Transverse colon (tissue), 4 donors: Measurements from ENCODE around the gene CHRM4. TPM values are rescaled to one million over a fixed set of nuclear protein-coding genes. Genes with fewer than 3 reads are reported as not detected.
A peak's percentile ranks its signal among the peaks of the same experiment; 100 is the strongest.

Experiments used
- DNase-seq: peaks from one replicate; pipeline ENCODE4 v3.0.0-alpha.2; 2019
- H3K27ac ChIP-seq, 4 donors: fragments of 200-600 bp; sonication (generic); 2 replicates each; pipeline ENCODE4 v1.5.1; 2016 to 2018; ENCODE audit warnings: inconsistent platforms in 4 of 4
- H3K27me3 ChIP-seq: fragments of 200-600 bp; sonication (generic); 2 replicates; pipeline ENCODE4 v1.5.1; 2017; ENCODE audit warnings: inconsistent platforms
- H3K36me3 ChIP-seq, 4 donors: fragments of 200-600 bp; sonication (generic); 2 replicates each; pipeline ENCODE4 v1.5.1; 2017 to 2019; ENCODE audit warnings: inconsistent platforms in 4 of 4
- H3K4me1 ChIP-seq, 4 donors: fragments of 200-600 bp; sonication (generic); 2 replicates each; pipeline ENCODE4 v1.5.1; 2017 to 2020; ENCODE audit warnings: inconsistent platforms in 4 of 4
- H3K4me3 ChIP-seq, 4 donors: fragments of 200-600 bp; sonication (generic); 1 replicate in 1 of 4; 2 replicates in 3 of 4; pipeline versions ENCODE4 v1.5.1 to v1.6.1; 2017 to 2019; ENCODE audit warnings: inconsistent platforms in 4 of 4
- H3K9me3 ChIP-seq, 2 donors: fragments of 200-600 bp; sonication (generic); 2 replicates each; pipeline ENCODE4 v1.5.1; 2017 to 2019; ENCODE audit warnings: inconsistent platforms in 2 of 2
- EP300 ChIP-seq: sonication (generic); formaldehyde crosslinking; IDR thresholded peaks from one replicate; pipeline ENCODE4 v1.6.1; 2017; ENCODE audit warnings: antibody characterized with exemption, low read depth
- POLR2A ChIP-seq: fragments of 450-650 bp; IDR thresholded peaks from one replicate; pipeline ENCODE4 v1.6.1; 2016; ENCODE audit warnings: antibody characterized with exemption, mild to moderate bottlenecking, moderate library complexity
- POLR2AphosphoS5 ChIP-seq, 3 donors: sonication (generic); formaldehyde crosslinking; IDR thresholded peaks; one replicate each; pipeline ENCODE4 v1.6.1; 2016; ENCODE audit warnings: antibody characterized with exemption in 3 of 3
- WGBS, 2 donors: methylation state at CpG; one replicate each; pipeline ENCODE4 v1.1.5; 2018; ENCODE audit warnings: low coverage in 1 of 2; 5-methylcytosine and 5-hydroxymethylcytosine counted together
- in situ Hi-C, 4 donors: fragments of 200-750 bp; cut with MboI; loops; one replicate each; pipeline versions ENCODE4 v1.15.0 to v1.15.1; 2017; ENCODE audit warnings: low sequenced_read_pairs in 3 of 4, low pct_ligation_motif_present in 1 of 4, low pct_unique_long_range_greater_than_20kb in 1 of 4
- intact Hi-C: fragments of 100-400 bp; cut with DNase I; formaldehyde crosslinking; loops from one replicate; pipeline ENCODE4 v1.15.1; 2023; ENCODE audit warnings: low total_unique reads
- total RNA-seq, 4 donors: library from RNA; depleted of rRNA; stranded (reverse); fragments of >200 nt; gene quantifications; one replicate each; pipeline ENCODE4 v1.1.0, GENCODE V29; 2016
- TF ChIP-seq, protein P1 (sequence below), 5 experiments: fragments of 200-600 bp in 3 of 5; fragments of 450-650 bp in 2 of 5; sonication (generic) in 3 of 5; IDR thresholded peaks; 1 replicate in 2 of 5; 2 replicates in 3 of 5; pipeline ENCODE4 v1.5.1; 2016 to 2017; ENCODE audit warnings: antibody characterized with exemption in 5 of 5, inconsistent platforms in 3 of 5, mild to moderate bottlenecking in 2 of 5, moderate library complexity in 1 of 5

The CHRM4 gene
- total RNA-seq, 4 donors from 2014 or later, result 0.82 to 3.3 TPM; not detected in 2

DNA sequence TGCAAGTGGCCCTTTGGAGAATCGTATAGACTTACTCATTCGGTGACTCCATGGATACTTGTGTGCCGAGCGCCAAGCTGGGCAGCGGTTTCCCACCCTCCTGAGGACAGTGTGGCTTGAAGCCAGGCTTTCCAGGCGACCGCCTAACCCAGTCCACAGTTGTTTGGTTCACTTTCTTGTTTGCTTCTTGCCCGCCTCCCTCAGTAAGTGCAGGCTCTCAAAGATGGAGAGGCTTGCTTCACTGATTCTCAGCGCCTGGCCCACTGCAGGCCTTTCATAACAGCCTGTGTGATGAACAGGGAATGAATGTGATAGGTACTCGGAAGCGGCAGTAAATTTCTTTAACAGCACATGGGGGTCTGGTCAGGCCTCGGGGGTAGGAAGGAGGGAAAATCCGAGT, 21.3 kb downstream of the CHRM4 start:
- in situ Hi-C loops, result no loop called here
- Histone ChIP-seq H3K4me1 (peaks cover 0 to 6% (median 5%) of the 10 kb centered on the region in 4 donors), H3K27ac (no peak overlapping the region), H3K9me3 (no peaks in the 10 kb centered on the region), H3K36me3 (peaks cover 0 to 13% (median 5%) of the 10 kb centered on the region in 4 donors), H3K27me3 (no peaks in the 10 kb centered on the region), H3K4me3 (no peak overlapping the region)
- TF ChIP-seq EP300 (no peak), POLR2A (no peak), POLR2AphosphoS5 (IDR thresholded peaks at IDR 0.05) (no peak)
- TF ChIP-seq, protein P1, sequence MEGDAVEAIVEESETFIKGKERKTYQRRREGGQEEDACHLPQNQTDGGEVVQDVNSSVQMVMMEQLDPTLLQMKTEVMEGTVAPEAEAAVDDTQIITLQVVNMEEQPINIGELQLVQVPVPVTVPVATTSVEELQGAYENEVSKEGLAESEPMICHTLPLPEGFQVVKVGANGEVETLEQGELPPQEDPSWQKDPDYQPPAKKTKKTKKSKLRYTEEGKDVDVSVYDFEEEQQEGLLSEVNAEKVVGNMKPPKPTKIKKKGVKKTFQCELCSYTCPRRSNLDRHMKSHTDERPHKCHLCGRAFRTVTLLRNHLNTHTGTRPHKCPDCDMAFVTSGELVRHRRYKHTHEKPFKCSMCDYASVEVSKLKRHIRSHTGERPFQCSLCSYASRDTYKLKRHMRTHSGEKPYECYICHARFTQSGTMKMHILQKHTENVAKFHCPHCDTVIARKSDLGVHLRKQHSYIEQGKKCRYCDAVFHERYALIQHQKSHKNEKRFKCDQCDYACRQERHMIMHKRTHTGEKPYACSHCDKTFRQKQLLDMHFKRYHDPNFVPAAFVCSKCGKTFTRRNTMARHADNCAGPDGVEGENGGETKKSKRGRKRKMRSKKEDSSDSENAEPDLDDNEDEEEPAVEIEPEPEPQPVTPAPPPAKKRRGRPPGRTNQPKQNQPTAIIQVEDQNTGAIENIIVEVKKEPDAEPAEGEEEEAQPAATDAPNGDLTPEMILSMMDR (IDR thresholded peaks at IDR 0.05), result no peak
- no peak for DNase-seq
- intact Hi-C loops, result no loop called here
- whole genome bisulfite sequencing, 2 donors, result 86 to 88% methylated on average over 4 to 13 of the region's 13 CpGs

DNA sequence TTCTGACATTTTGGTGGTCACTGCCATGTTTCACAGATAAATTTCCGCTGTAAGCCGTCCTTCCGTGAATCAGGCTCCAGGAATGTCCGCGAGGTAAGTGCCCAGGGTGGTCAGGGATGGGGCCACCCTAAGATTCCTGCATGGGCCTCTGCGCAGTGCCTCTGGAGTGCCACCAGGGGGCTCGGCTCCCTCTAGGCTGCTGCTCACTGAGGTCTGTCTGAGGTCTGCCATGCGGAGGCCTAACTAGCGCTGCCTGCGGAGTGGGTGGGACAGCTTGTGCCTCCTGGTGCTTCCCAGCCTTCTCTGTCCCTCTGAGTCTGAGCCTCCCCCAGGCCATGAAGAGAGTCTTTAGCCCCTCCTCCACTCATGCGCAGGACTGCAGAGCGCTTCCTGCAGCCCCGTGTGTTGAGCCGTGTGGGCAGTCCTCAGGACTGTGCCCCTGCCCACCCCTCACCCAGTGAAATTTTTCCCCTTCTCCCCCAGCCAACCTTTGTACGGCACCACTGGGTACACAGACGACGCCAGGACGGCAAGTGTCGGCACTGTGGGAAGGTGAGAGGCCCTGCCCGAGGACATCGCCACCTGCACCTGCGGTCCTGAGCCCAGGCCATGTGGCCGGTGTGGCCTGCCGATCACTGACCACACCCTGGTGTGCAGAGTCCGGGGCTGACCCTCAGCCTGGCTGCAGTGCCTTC, 22.0 kb downstream of the CHRM4 start:
- Histone ChIP-seq H3K9me3 (no peaks in the 10 kb centered on the region), H3K36me3 (peaks cover 0 to 7% (median 2%) of the 10 kb centered on the region in 4 donors), H3K4me3 (no peak overlapping the region), H3K27me3 (no peaks in the 10 kb centered on the region), H3K4me1 (peaks cover 0 to 6% (median 5%) of the 10 kb centered on the region in 4 donors), H3K27ac (no peak overlapping the region)
- 71 to 100% methylated on average over 1 to 25 of the region's 25 CpGs for WGBS, 2 donors
- intact Hi-C loops, result no loop called here
- DNase-seq, result peak; percentile 47
- in situ Hi-C loops, result no loop called here
- no peak for TF ChIP-seq POLR2AphosphoS5 (IDR thresholded peaks at IDR 0.05)
- TF ChIP-seq, protein P1 (IDR thresholded peaks at IDR 0.05), result peak; percentile 72 to 91 (median 80)

DNA sequence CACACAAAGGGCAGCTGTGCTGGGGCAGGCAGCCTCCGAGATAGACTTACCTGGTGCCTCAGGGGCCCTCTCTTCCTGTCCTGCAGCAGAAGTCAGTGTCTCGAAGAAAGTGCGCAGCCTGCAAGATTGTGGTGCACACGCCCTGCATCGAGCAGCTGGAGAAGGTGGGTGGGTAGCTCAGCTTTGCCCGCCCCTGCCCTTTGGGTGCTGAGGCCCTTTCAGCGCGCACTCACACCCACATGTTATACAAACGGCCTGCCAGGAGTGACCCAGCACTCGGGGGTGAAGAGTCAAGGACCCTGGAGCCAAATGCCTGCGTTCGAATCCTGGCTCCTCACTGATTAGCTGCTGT, 23.7 kb downstream of the CHRM4 start:
- no peaks in the 10 kb centered on the region for H3K36me3 ChIP-seq
- TF ChIP-seq POLR2A (no peak), EP300 (no peak)
- TF ChIP-seq, protein P1 (IDR thresholded peaks at IDR 0.05), result peak in 2 of 5 experiments; percentile 6 to 22
- H3K9me3 ChIP-seq, result no peaks in the 10 kb centered on the region
- intact Hi-C loops, result no loop called here
- H3K27me3 ChIP-seq, result no peaks in the 10 kb centered on the region
- 70% methylated on average over 12 of the region's 12 CpGs; no CpG with 5 or more reads in 1 of the 2 donors for WGBS, 2 donors
- H3K4me1 ChIP-seq, result peaks cover 5 to 13% (median 10%) of the 10 kb centered on the region in 4 donors
- no peak overlapping the region for H3K4me3 ChIP-seq
- in situ Hi-C loops, result no loop called here
- no peak overlapping the region for H3K27ac ChIP-seq
- DNase-seq, result no peak

DNA sequence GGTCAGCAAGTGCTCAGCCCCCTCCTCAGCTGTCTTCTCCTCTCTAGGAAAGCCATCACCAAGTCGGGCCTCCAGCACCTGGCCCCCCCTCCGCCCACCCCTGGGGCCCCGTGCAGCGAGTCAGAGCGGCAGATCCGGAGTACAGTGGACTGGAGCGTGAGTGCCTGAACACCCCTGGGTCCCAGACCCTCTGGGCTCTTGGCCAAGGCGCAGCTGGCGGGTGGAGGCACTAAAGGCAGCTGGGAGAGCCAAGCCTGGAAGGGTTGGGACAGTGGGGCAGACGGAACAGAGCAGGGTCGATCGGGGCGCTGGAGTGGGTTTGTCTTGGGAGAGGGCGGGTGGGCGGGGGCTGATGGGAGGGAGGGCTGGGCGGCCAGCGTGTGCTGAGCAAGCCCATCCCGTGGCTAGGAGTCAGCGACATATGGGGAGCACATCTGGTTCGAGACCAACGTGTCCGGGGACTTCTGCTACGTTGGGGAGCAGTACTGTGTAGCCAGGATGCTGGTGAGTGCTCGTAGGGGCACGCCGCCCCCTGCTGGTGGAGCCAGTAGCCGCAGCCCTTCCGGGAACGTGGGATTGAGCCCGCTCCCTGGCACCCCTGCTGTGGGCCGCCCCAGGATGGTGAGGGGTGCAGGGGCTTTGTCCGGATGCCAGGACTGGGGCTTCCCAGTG, 24.2 kb downstream of the CHRM4 start:
- Histone ChIP-seq H3K27ac (no peak overlapping the region), H3K36me3 (no peaks in the 10 kb centered on the region), H3K9me3 (no peaks in the 10 kb centered on the region), H3K4me1 (peaks cover 10 to 18% (median 15%) of the 10 kb centered on the region in 4 donors), H3K4me3 (no peak overlapping the region), H3K27me3 (no peaks in the 10 kb centered on the region)
- TF ChIP-seq EP300 (no peak), POLR2A (no peak), POLR2AphosphoS5 (IDR thresholded peaks at IDR 0.05) (no peak)
- TF ChIP-seq, protein P1 (IDR thresholded peaks at IDR 0.05), result peak; percentile 83 to 94 (median 91)
- peak; percentile 72 for DNase-seq
- in situ Hi-C loops, result no loop called here
- 33% methylated on average over 20 of the region's 32 CpGs; no CpG with 5 or more reads in 1 of the 2 donors for WGBS, 2 donors
- intact Hi-C loops, result no loop called here
